ENCODE measurements around the gene KIF17.

DNA sequence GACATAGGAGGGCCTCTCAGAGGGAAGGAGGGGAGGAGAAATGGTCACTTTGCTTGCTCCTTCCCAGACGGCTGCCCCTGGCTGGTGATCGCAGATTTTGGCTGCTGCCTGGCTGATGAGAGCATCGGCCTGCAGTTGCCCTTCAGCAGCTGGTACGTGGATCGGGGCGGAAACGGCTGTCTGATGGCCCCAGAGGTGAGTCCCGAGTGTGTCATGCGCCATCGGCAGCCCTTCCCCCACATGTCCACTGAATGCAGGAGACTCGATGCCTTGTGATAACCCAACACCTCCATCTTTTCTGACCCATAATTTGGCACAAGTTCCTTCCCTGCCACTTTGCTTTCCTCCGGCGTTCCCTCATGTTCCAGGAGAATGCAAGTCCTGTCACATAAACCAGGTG is 69.4 kb downstream of the KIF17 start:
- no peak for TF ChIP-seq POLR2A (IDR thresholded peaks at IDR 0.05)
- TF ChIP-seq, protein P1, sequence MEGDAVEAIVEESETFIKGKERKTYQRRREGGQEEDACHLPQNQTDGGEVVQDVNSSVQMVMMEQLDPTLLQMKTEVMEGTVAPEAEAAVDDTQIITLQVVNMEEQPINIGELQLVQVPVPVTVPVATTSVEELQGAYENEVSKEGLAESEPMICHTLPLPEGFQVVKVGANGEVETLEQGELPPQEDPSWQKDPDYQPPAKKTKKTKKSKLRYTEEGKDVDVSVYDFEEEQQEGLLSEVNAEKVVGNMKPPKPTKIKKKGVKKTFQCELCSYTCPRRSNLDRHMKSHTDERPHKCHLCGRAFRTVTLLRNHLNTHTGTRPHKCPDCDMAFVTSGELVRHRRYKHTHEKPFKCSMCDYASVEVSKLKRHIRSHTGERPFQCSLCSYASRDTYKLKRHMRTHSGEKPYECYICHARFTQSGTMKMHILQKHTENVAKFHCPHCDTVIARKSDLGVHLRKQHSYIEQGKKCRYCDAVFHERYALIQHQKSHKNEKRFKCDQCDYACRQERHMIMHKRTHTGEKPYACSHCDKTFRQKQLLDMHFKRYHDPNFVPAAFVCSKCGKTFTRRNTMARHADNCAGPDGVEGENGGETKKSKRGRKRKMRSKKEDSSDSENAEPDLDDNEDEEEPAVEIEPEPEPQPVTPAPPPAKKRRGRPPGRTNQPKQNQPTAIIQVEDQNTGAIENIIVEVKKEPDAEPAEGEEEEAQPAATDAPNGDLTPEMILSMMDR (IDR thresholded peaks at IDR 0.05): no peak
